Mucosa of descending colon (tissue), 3 donors: ENCODE measurements around the gene FARSB. TPM values are rescaled to one million over a fixed set of nuclear protein-coding genes. Genes with fewer than 3 reads are reported as not detected.

ENCODE experiments used
- ATAC-seq: fragments of 200-7000 bp; cut with Tn5 transposase; one replicate; pipeline ENCODE4 v1.9.1; 2020; ENCODE audit warnings: mild to moderate bottlenecking, moderate library complexity
- DNase-seq, 3 donors: peaks; one replicate each; pipeline ENCODE4 v3.0.0-alpha.2; 2020
- H3K36me3 ChIP-seq: fragments of 200-600 bp; one replicate; pipeline ENCODE4 v1.8.0; 2021; ENCODE audit warnings: low read depth, mild to moderate bottlenecking
- H3K4me1 ChIP-seq: fragments of 200-600 bp; one replicate; pipeline ENCODE4 v1.8.0; 2021; ENCODE audit warnings: low read depth, mild to moderate bottlenecking
- H3K4me3 ChIP-seq: fragments of 200-600 bp; one replicate; pipeline ENCODE4 v1.8.0; 2021; ENCODE audit warnings: mild to moderate bottlenecking
- H3K9me3 ChIP-seq: fragments of 200-600 bp; one replicate; pipeline ENCODE4 v1.8.0; 2021; ENCODE audit warnings: mild to moderate bottlenecking
- intact Hi-C, 2 donors: fragments of 100-400 bp; cut with DNase I in 1 of 2; cut with micrococcal nuclease in 1 of 2; formaldehyde crosslinking; loops; one replicate each; pipeline versions ENCODE4 v1.11.0 to v1.11.1; 2022; cut with DNase I, micrococcal nuclease
- total RNA-seq, 3 donors: library from RNA; stranded (reverse); fragmentation: NEBNext Ultra II Directional in 2 of 3; extraction: Animal tissue kit (Norgen Biotek cat#: 25700) in 2 of 3; gene quantifications; one replicate each; pipeline versions ENCODE4 v1.2.1 to v1.2.4, GENCODE V29; 2021 to 2023
- TF ChIP-seq, protein P1 (sequence below): fragments of 200-600 bp; IDR thresholded peaks from one replicate; pipeline ENCODE4 v1.8.0; 2022; ENCODE audit warnings: antibody characterized with exemption, mild to moderate bottlenecking
- donor health status: DM: no; HTN: no; CAD: no; lungs with moderate emphysema.
- donor health status: DM: no; HTN: no; CAD: no.
- donor health status: DM: no; HTN: yes; CAD: no.

The FARSB gene
- total RNA-seq, 3 donors from 2014 or later = 18.0 to 27.2 (median 21.1) TPM

DNA sequence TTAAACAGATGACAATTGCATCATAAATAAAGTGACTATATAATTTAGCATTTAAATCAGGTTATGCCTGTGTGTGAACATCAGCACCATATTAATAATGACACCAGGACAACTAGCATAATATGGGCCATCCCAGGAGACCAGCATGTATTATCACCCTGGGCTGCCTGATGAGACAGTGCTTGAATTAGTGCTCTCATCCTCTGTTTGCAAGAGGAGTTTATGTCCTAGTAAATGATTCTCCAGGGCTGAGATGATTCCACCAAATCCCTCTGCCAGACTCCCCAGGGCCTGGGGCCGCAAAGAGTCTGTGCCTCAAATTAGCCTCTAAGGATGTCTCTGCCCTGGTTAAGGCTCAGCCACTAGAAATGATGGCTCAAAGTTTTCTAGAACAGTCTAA lies 133.8 kb downstream of the FARSB start:
- DNase-seq = no peak
- ATAC-seq = no peak
- no peaks in the 10 kb centered on the region for H3K36me3 ChIP-seq
- TF ChIP-seq, protein P1, sequence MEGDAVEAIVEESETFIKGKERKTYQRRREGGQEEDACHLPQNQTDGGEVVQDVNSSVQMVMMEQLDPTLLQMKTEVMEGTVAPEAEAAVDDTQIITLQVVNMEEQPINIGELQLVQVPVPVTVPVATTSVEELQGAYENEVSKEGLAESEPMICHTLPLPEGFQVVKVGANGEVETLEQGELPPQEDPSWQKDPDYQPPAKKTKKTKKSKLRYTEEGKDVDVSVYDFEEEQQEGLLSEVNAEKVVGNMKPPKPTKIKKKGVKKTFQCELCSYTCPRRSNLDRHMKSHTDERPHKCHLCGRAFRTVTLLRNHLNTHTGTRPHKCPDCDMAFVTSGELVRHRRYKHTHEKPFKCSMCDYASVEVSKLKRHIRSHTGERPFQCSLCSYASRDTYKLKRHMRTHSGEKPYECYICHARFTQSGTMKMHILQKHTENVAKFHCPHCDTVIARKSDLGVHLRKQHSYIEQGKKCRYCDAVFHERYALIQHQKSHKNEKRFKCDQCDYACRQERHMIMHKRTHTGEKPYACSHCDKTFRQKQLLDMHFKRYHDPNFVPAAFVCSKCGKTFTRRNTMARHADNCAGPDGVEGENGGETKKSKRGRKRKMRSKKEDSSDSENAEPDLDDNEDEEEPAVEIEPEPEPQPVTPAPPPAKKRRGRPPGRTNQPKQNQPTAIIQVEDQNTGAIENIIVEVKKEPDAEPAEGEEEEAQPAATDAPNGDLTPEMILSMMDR = no peak
- no peaks in the 10 kb centered on the region for H3K9me3 ChIP-seq
- H3K4me1 ChIP-seq = peaks cover 18% of the 10 kb centered on the region
- H3K4me3 ChIP-seq = no peak overlapping the region
- intact Hi-C loops = no loop called here

DNA sequence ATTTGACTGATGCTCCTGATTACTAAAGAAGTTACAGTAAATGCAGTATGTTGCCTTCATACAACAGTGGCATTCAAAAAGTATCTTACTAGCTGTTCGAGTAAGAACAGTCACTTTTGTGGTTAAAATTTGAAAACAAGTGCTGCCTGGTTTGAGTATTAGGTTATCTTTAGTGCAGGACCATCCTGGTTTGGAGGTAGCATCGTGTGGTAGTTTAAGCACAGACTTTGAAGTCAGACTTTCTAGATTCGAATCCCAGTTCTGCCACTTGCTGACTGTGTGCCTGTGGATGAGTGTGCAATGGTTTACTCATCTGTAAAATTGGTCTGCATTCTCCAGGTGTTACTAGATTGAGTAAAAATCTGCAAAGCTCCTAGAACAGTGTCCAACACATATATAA lies 134.8 kb downstream of the FARSB start:
- Histone ChIP-seq H3K9me3 (no peaks in the 10 kb centered on the region), H3K4me3 (no peak overlapping the region), H3K4me1 (peaks cover 21% of the 10 kb centered on the region), H3K36me3 (no peaks in the 10 kb centered on the region)
- intact Hi-C loops = no loop called here
- TF ChIP-seq, protein P1 = no peak
- ATAC-seq = no peak
- no peak for DNase-seq

Other genes starting within 250 kb of the FARSB start
- gene SGPP2, start 231.5 kb downstream of the FARSB start, total RNA-seq = 100 to 1,000 TPM in 1 of 3 donors, 10 to 100 TPM in 2; 31.3 to 101 (median 75.2) TPM
- under 1 TPM in 1 of 3 donors, not detected in 2; 0.38 TPM for gene MOGAT1, start 15.6 kb upstream of the FARSB start, total RNA-seq
- 100 to 1,000 TPM in 1 of 3 donors, 10 to 100 TPM in 2; 77.2 to 108 (median 93.0) TPM for gene ACSL3, start 204.9 kb upstream of the FARSB start, total RNA-seq